ENCODE data around the gene KCNK10. TPM values are rescaled to one million over a fixed set of nuclear protein-coding genes. Genes with fewer than 3 reads are reported as not detected.

The KCNK10 gene
- polyA plus RNA-seq, 1 experiment = not detected

GRCh38 chr14:88321692-88322503 is 1.2 kb downstream of the KCNK10 start:
- no peak for TF ChIP-seq CTCF (IDR thresholded peaks at IDR 0.05; ENCODE audit: insufficient read depth, low read depth, low read length)
- CTCF ChIA-PET = no interaction called here
- no peak overlapping the region for H3K4me3 ChIP-seq (ENCODE audit: low read depth, low read length)
- peaks cover 40% of the 10 kb centered on the region for H3K27me3 ChIP-seq (ENCODE audit: control insufficient read depth, insufficient read depth, low read length)
- DNase-seq (ENCODE audit: low read depth) = no peak
- no peaks in the 10 kb centered on the region for H3K36me3 ChIP-seq (ENCODE audit: control insufficient read depth, insufficient read depth, low read length)
- POLR2A ChIA-PET = no interaction called here

GRCh38 chr14:88318406-88318805 is 4.7 kb downstream of the KCNK10 start:
- no peak for DNase-seq (ENCODE audit: low read depth)
- Histone ChIP-seq H3K27me3 (ENCODE audit: control insufficient read depth, insufficient read depth, low read length) (peaks cover 15% of the 10 kb centered on the region), H3K4me3 (ENCODE audit: low read depth, low read length) (no peak overlapping the region), H3K36me3 (ENCODE audit: control insufficient read depth, insufficient read depth, low read length) (no peaks in the 10 kb centered on the region)
- ChIA-PET POLR2A (no interaction called here), CTCF (no interaction called here)
- no peak for TF ChIP-seq CTCF (IDR thresholded peaks at IDR 0.05; ENCODE audit: insufficient read depth, low read depth, low read length)

GRCh38 chr14:88316521-88316920 is 6.5 kb downstream of the KCNK10 start:
- POLR2A ChIA-PET = no interaction called here
- CTCF ChIA-PET = interaction anchor here (0.6 kb wide), 1 partner anchor 1452 kb away, joined by 3 read pairs; no protein-coding TSS in a partner anchor
- DNase-seq (ENCODE audit: low read depth) = no peak
- Histone ChIP-seq H3K27me3 (ENCODE audit: control insufficient read depth, insufficient read depth, low read length) (peaks cover 4% of the 10 kb centered on the region), H3K36me3 (ENCODE audit: control insufficient read depth, insufficient read depth, low read length) (no peaks in the 10 kb centered on the region), H3K4me3 (ENCODE audit: low read depth, low read length) (no peak overlapping the region)
- no peak for TF ChIP-seq CTCF (IDR thresholded peaks at IDR 0.05; ENCODE audit: insufficient read depth, low read depth, low read length)

GRCh38 chr14:88312257-88312656 is 10.8 kb downstream of the KCNK10 start:
- no peak for DNase-seq (ENCODE audit: low read depth)
- Histone ChIP-seq H3K36me3 (ENCODE audit: control insufficient read depth, insufficient read depth, low read length) (no peaks in the 10 kb centered on the region), H3K4me3 (ENCODE audit: low read depth, low read length) (no peak overlapping the region), H3K27me3 (ENCODE audit: control insufficient read depth, insufficient read depth, low read length) (no peaks in the 10 kb centered on the region)
- CTCF ChIA-PET = no interaction called here
- no peak for TF ChIP-seq CTCF (IDR thresholded peaks at IDR 0.05; ENCODE audit: insufficient read depth, low read depth, low read length)
- POLR2A ChIA-PET = no interaction called here

GRCh38 chr14:88311780-88312179 is 11.3 kb downstream of the KCNK10 start:
- POLR2A ChIA-PET = no interaction called here
- DNase-seq (ENCODE audit: low read depth) = no peak
- Histone ChIP-seq H3K4me3 (ENCODE audit: low read depth, low read length) (no peak overlapping the region), H3K27me3 (ENCODE audit: control insufficient read depth, insufficient read depth, low read length) (no peaks in the 10 kb centered on the region), H3K36me3 (ENCODE audit: control insufficient read depth, insufficient read depth, low read length) (no peaks in the 10 kb centered on the region)
- no peak for TF ChIP-seq CTCF (IDR thresholded peaks at IDR 0.05; ENCODE audit: insufficient read depth, low read depth, low read length)
- CTCF ChIA-PET = no interaction called here
